Sigmoid colon (tissue), 4 donors: Measurements from ENCODE around the gene WWC1.

Experiments used
- CTCF ChIP-seq, 4 experiments: fragments of 450-650 bp in 3 of 4; fragments of 200-600 bp in 1 of 4; IDR thresholded peaks; one replicate each; pipeline ENCODE4 v1.5.1; 2016 to 2019; ENCODE audit warnings: antibody characterized with exemption in 4 of 4, mild to moderate bottlenecking in 3 of 4, moderate library complexity in 2 of 4
- POLR2AphosphoS5 ChIP-seq, 4 donors: sonication (generic); formaldehyde crosslinking; IDR thresholded peaks; one replicate each; pipeline ENCODE4 v1.6.1; 2017; ENCODE audit warnings: antibody characterized with exemption in 4 of 4

- TF ChIP-seq CTCF (IDR thresholded peaks at IDR 0.05) = no peak
- TF ChIP-seq POLR2AphosphoS5 (IDR thresholded peaks at IDR 0.05) = no peak
Observed at GRCh38 chr5:168424594-168425323, 133.3 kb downstream of the WWC1 start.
